ENCODE results near the gene KRT5. TPM values are rescaled to one million over a fixed set of nuclear protein-coding genes. Genes with fewer than 3 reads are reported as not detected.

Gene KRT5
- total and polyA plus RNA-seq, 2 donors (not counting 3 experiments of a cell fraction or from before 2014, with no cell fraction given), result 0.32 to 0.86 TPM

DNA sequence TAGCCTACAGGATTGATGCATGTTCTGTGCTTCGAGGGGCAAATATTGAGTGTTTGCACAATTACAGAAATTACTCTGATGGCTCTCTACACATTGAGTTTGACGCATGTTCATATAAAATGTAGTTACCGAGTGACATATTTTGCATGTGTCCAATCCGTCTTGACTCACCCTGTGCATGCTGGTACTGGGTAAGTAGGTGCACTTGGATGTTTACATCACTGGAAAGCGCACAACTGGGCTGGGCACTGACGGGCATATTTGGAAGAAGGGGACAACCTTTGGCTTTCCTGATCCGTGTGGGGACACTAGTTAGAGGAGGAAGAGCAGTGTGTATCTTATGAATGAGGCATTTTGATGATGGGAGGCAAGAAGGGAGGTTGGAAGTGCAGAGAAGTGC lies 22.2 kb downstream of the KRT5 start:
- H3K36me3 ChIP-seq (ENCODE audit: control insufficient read depth in 2 of 2, extremely low read depth in 1 of 2, insufficient read depth in 2 of 2, low read length in 2 of 2), result no peaks in the 10 kb centered on the region
- no peak overlapping the region for H3K4me3 ChIP-seq (replicated peaks in 1 of 3; ENCODE audit: insufficient read depth in 1 of 3, low read depth in 1 of 3, low read length in 3 of 3)

More for the DNA sequence above, 22.2 kb downstream of the KRT5 start:
- Histone ChIP-seq H4K20me1 (replicated peaks; ENCODE audit: control insufficient read depth, extremely low read depth, insufficient read depth, low read length) (no peaks in the 10 kb centered on the region), H3K79me2 (ENCODE audit: control insufficient read depth, insufficient read depth, low read length) (no peaks in the 10 kb centered on the region), H3K9me1 (replicated peaks; ENCODE audit: control insufficient read depth, extremely low read depth, insufficient read depth, low read length) (no peaks in the 10 kb centered on the region), H3K27ac (ENCODE audit: insufficient read depth, low read depth, low read length) (no peak overlapping the region), H3K9me3 (replicated peaks; ENCODE audit: control insufficient read depth, insufficient read depth, low read length) (no peaks in the 10 kb centered on the region), H3K4me1 (ENCODE audit: control insufficient read depth, extremely low read depth, insufficient read depth, low read length) (no peaks in the 10 kb centered on the region), H2AFZ (ENCODE audit: low read depth, low read length) (no peak overlapping the region), H3K9ac (replicated peaks; ENCODE audit: extremely low read depth, insufficient read depth, low read length) (no peak overlapping the region), H3K4me2 (ENCODE audit: insufficient read depth, low read length) (no peak overlapping the region), H3K27me3 (ENCODE audit: control insufficient read depth in 2 of 2, insufficient read depth in 2 of 2, low read length in 2 of 2) (peaks cover 10 to 12% of the 10 kb centered on the region in 2 experiments)
- CTCF ChIA-PET, result no interaction called here
- intact Hi-C loops (cut with micrococcal nuclease), result no loop called here
- DNase-seq (ENCODE audit: low read depth, low spot score), result no peak
- TF ChIP-seq, protein P1, sequence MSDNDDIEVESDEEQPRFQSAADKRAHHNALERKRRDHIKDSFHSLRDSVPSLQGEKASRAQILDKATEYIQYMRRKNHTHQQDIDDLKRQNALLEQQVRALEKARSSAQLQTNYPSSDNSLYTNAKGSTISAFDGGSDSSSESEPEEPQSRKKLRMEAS (IDR thresholded peaks at IDR 0.05; ENCODE audit: insufficient read depth, insufficient read length), result no peak
- TF ChIP-seq GATA2 (IDR thresholded peaks at IDR 0.05; ENCODE audit: insufficient read depth, insufficient read length, low read depth, low read length) (no peak), MYC (IDR thresholded peaks at IDR 0.05; ENCODE audit: low read depth, low read length) (no peak), EZH2 (IDR thresholded peaks at IDR 0.05; ENCODE audit: borderline replicate concordance, low read depth, low read length, severe bottlenecking) (no peak), POLR2A (IDR thresholded peaks at IDR 0.05; ENCODE audit: low read depth, low read length) (no peak), JUN (IDR thresholded peaks at IDR 0.05; ENCODE audit: borderline replicate concordance, insufficient read depth, insufficient read length, low read depth) (no peak), POLR2AphosphoS5 (IDR thresholded peaks at IDR 0.05; ENCODE audit: insufficient read depth, low read depth, low read length) (no peak), FOS (IDR thresholded peaks at IDR 0.05; ENCODE audit: borderline replicate concordance, insufficient read depth, low read length) (no peak)
- TF ChIP-seq, protein P2, sequence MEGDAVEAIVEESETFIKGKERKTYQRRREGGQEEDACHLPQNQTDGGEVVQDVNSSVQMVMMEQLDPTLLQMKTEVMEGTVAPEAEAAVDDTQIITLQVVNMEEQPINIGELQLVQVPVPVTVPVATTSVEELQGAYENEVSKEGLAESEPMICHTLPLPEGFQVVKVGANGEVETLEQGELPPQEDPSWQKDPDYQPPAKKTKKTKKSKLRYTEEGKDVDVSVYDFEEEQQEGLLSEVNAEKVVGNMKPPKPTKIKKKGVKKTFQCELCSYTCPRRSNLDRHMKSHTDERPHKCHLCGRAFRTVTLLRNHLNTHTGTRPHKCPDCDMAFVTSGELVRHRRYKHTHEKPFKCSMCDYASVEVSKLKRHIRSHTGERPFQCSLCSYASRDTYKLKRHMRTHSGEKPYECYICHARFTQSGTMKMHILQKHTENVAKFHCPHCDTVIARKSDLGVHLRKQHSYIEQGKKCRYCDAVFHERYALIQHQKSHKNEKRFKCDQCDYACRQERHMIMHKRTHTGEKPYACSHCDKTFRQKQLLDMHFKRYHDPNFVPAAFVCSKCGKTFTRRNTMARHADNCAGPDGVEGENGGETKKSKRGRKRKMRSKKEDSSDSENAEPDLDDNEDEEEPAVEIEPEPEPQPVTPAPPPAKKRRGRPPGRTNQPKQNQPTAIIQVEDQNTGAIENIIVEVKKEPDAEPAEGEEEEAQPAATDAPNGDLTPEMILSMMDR (IDR thresholded peaks at IDR 0.05; ENCODE audit: extremely low read depth in 1 of 2, insufficient read depth in 1 of 2, low read depth in 1 of 2, low read length in 2 of 2), result no peak
- no TSS peak for BruUV-seq (replicated peaks)
- POLR2A ChIA-PET, result no interaction called here
- no peak for FAIRE-seq
- dilution Hi-C loops (cut with MboI; ENCODE audit: extremely low pct_ligation_motif_present, low sequenced_read_pairs), result no loop called here
